GM12864 (cell line): Measurements from ENCODE around the gene PASD1.

ENCODE experiments used
- DNase-seq: peaks from one replicate; pipeline ENCODE4 v3.0.0-alpha.2; 2011; ENCODE audit warnings: low read depth
- H3K4me3 ChIP-seq: 2 replicates; pipeline ENCODE4 v1.5.1; 2011; ENCODE audit warnings: mild to moderate bottlenecking, low read depth, low read length, control low read depth
- CTCF ChIP-seq: IDR thresholded peaks from 2 replicates; pipeline ENCODE4 v1.5.1; 2011; ENCODE audit warnings: low read depth, mild to moderate bottlenecking, moderate library complexity, low read length, control low read depth, inconsistent platforms; ENCODE audit errors: missing control alignments

PASD1 gene

GRCh38 chrX:151697522-151697921, 134.0 kb downstream of the PASD1 start:
- DNase-seq, result no peak
- H3K4me3 ChIP-seq, result no peak overlapping the region
- TF ChIP-seq CTCF, result no peak

- H3K4me3 ChIP-seq, result no peak overlapping the region
- no peak for DNase-seq
- TF ChIP-seq CTCF, result no peak
These were observed 135.0 kb downstream of the PASD1 start for GRCh38 chrX:151698485-151698884.

- no peak for TF ChIP-seq CTCF
- DNase-seq, result no peak
- no peak overlapping the region for H3K4me3 ChIP-seq
These were observed 136.3 kb downstream of the PASD1 start for GRCh38 chrX:151699746-151700145.

- TF ChIP-seq CTCF, result no peak
- no peak overlapping the region for H3K4me3 ChIP-seq
- DNase-seq, result no peak
These were observed 137.1 kb downstream of the PASD1 start for GRCh38 chrX:151700581-151700980.

- no peak for TF ChIP-seq CTCF
- no peak overlapping the region for H3K4me3 ChIP-seq
- DNase-seq, result no peak
These were observed 137.6 kb downstream of the PASD1 start for GRCh38 chrX:151701071-151701470.

GRCh38 chrX:151701531-151701930, 138.1 kb downstream of the PASD1 start:
- H3K4me3 ChIP-seq, result no peak overlapping the region
- DNase-seq, result no peak
- TF ChIP-seq CTCF, result no peak

- TF ChIP-seq CTCF, result no peak
- no peak overlapping the region for H3K4me3 ChIP-seq
- DNase-seq, result no peak
These were observed 138.7 kb downstream of the PASD1 start for GRCh38 chrX:151702026-151702714.
